ENCODE data around the gene CTSW.

- no peak for TF ChIP-seq TCF7L2 (IDR thresholded peaks at IDR 0.05; ENCODE audit: low read depth, low read length)
- TF ChIP-seq POLR2AphosphoS5 (IDR thresholded peaks at IDR 0.05; ENCODE audit: low read depth, low read length), result peak; percentile 14; the same call in 1 of the 2 replicates
- no peak for TF ChIP-seq CTCF (IDR thresholded peaks at IDR 0.05)
- TF ChIP-seq REST (IDR thresholded peaks at IDR 0.05; ENCODE audit: insufficient read depth in 1 of 2, low read depth in 2 of 2, low read length in 1 of 2), result no peak
- no peak for TF ChIP-seq SIN3A (IDR thresholded peaks at IDR 0.05; ENCODE audit: borderline replicate concordance, insufficient read depth, low read depth, low read length)
Measured at GRCh38 chr11:65868907-65869306, 10.7 kb upstream of the CTSW start.

All from Panc1 (cell line).